HG03460 (cell line): Measurements from ENCODE around the gene CHD9.
A peak's percentile ranks its signal among the peaks of the same experiment; 100 is the strongest.
"Not testable (repeated sequence)": the region's sequence is repeated elsewhere in the genome, so short reads cannot be mapped to it uniquely, and the experiment has no call there.

Experiments used
- ATAC-seq: cut with Tn5 transposase; IDR thresholded peaks from one replicate; pipeline ENCODE4 v1.9.1; 2021; ENCODE audit not compliant: unreplicated experiment

The CHD9 gene, protein sequence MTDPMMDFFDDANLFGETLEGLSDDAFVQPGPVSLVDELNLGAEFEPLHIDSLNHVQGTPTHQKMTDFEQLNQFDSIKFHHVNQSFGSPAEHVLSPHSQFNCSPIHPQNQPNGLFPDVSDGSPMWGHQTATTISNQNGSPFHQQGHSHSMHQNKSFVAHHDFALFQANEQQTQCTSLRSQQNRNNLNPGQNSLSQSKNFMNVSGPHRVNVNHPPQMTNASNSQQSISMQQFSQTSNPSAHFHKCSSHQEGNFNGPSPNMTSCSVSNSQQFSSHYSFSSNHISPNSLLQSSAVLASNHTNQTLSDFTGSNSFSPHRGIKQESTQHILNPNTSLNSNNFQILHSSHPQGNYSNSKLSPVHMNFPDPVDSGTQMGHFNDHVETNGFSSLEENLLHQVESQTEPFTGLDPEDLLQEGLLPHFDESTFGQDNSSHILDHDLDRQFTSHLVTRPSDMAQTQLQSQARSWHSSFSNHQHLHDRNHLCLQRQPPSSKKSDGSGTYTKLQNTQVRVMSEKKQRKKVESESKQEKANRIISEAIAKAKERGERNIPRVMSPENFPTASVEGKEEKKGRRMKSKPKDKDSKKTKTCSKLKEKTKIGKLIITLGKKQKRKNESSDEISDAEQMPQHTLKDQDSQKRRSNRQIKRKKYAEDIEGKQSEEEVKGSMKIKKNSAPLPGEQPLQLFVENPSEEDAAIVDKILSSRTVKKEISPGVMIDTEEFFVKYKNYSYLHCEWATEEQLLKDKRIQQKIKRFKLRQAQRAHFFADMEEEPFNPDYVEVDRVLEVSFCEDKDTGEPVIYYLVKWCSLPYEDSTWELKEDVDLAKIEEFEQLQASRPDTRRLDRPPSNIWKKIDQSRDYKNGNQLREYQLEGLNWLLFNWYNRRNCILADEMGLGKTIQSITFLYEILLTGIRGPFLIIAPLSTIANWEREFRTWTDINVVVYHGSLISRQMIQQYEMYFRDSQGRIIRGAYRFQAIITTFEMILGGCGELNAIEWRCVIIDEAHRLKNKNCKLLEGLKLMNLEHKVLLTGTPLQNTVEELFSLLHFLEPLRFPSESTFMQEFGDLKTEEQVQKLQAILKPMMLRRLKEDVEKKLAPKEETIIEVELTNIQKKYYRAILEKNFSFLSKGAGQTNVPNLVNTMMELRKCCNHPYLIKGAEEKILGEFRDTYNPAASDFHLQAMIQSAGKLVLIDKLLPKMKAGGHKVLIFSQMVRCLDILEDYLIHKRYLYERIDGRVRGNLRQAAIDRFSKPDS (N-terminal part only)

DNA sequence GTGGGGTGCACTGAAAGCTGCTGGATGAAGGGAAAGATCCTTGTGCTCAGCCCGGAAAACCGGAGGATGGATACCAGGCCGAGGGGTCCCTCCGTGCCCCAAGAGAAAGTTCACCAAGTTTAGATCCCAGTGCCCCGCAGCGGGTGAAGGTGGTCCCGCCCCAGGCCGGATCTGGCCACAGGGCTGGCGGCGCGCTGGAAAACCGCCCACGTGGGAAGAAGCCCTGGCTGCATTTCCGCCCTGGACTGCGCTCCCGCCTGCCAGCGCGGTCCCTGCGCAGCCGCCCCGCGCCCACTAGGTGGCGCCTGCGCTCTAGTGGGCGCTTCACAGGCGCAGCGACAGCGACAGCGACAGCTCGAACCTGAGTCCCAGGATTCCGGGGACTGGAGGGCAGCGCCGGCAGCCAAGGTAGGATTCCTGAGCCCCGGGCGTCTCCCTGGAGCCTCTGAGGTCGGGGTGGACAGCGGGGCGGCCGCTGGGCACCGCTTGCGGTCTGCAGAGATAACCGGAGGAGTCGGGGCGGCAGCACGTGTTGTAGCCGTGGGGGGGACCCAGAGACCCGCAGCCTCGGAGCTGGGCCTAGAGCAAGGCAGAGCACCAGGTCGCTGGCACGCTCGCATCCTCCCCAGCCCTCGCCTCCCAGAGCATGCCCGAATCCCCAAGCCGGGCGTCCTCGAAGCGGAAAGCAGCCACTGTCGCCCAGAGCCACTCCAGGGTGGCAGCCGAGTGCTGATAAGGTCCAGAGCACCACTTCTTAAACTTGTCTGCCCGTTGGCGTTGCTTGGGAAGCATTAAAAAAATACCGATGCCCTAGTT lies at the start of gene CHD9:
Gene CHD9 (plus strand): TSS at position 322 of the 816 bp plus-strand sequence. CDS start 101,099 bp downstream, outside the sequence.
- ATAC-seq = peak; percentile 70

DNA sequence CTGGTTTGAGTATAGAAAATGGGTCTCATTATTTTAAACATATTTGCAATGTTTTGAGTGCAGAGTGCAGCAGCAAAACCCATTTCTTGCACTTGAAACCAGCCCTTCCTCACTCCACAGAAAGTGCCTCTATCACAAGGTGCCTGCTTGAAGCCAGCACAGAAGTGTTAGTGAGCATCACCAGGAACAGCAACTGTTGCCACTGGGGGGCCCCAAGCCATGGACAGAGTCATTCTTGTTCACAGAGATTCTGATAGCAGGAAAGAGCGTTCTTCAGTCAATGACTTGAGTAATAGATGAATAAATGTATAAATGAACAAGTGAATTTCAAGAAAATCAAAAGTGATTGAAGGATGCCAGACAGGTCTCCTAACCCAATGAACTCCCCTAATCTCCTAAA lies 47.7 kb upstream of the CHD9 start:
- ATAC-seq = no peak

DNA sequence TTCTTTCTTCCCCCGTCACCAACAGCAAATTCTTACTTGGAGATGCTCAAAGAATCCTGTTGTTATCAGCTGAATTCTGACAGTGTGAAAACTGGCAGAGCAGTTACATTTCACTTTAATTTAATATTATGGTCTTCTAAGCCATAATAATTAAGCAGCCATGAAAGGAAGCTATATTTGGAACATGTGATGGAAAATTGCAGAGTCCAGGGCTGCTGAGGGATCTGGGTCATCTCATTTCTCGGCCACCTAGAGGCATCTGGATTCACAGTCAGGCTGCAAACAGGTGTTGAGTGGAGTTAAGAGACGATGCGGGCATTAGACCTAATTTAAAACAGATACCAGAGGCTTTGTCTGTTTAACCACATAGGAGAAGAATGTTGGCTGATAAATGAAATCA lies 40.5 kb upstream of the CHD9 start:
- no peak for ATAC-seq

DNA sequence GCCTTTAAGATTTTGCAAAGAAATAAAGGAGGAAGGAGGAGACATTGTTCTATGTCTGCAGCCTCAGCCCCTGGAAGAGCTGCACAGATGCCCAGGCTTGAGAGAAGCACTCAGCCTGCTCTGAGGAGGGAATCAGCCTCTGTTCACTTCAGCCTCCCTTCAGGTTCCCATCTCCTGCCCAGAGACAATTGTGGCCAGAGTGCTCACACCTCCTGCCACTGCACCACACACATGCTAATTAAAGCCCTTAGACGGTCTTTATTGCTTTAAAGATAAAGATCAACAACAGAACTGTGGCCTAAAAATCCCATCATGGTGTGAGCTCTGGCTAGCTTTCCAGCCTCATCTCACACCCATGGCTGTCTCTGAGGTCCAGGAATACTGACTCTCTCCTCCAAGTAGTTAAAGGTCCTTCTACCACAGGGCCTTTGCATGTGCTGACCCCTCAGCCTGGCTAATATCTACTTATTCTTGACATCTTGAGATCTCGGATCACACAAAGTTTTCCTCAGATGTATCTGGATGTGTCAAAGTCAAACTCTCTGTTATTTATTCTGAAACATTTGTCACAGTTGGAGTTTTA lies 35.9 kb upstream of the CHD9 start:
- no peak for ATAC-seq

DNA sequence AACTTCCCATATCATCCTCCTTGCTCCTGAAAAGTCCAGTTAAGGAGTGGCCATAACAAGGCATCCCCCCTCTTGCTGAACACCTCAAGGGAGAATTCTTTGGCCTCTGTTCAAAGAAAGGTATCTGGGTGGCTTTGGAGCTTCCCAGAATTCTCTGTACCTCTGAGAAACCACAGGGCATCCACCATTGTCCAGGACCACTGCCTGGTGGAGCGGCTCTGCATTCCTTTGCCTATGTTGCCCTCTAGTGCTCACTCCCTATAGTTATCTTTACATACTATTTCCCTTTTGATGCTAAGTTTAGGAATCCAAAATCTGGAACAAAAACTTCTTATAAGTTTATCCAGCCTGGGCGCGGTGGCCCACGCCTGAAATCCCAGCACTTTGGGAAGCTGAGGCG lies 32.4 kb upstream of the CHD9 start:
- no peak for ATAC-seq

DNA sequence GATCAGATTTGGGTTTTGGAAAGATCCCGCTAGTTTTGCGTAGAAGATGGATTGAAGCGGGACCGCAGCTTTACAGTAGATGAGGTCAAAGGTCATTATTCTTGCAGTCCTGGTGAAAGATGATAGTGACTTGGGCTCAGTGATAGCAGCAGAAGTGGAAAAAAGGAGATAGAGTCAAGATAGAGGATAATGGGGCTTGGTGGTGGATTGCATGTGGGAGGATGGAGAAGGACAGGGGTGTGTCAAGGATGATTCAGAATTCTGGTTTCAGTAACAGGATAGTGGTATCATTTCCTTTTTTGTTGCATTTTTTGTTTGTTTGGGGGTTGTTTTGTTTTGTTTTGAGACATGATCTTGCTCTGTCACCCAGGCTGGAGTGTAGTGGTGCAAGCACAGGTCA lies 30.7 kb upstream of the CHD9 start:
- no peak for ATAC-seq

DNA sequence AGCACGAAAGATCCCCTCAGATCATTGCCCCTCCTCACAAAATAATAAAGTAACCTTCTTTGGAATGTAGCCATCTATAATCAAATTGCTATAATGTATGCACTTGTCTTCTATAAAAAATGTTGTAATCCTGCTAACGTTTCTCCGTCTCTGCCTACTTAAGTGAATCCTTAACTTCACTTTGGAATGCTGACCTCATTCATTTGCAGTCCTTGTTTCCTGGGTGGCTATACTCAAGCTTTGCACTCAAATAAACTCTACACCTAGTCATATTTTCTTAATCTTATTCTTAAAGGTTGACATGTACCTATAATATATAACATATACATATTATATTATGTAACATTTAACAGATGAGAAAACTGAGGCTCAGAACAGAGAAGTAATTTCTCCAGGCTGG lies 24.8 kb upstream of the CHD9 start:
- no peak for ATAC-seq

DNA sequence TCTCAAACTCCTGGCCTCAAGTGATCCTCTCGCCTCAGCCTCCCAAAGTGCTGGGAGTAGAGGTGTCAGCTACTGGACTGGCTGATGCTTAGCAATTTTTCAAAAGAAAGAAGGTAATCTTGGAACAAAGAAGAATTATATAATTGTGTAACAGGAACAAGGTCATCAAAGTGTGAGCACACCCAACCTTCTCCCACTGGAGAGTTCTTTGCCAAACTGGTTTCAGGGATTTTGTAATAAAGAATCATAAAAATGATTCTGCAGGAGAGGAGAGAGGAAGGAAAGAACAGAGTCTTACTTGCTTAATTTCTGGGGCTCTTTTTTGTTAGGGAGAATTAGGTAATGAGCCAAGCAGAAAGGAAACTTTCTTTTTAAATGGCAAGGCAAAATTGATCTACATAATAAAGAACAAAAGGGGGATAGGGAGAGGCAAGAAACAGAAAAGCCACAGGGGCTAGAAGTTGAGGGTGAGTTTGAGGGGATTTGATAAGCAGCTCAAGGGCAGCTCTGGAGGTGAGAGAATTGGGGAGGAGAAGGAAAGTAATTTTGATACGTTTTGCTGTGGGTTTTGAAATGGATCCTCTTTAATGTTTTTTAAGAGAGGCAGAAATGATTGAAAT lies 23.4 kb upstream of the CHD9 start:
- ATAC-seq = no peak

DNA sequence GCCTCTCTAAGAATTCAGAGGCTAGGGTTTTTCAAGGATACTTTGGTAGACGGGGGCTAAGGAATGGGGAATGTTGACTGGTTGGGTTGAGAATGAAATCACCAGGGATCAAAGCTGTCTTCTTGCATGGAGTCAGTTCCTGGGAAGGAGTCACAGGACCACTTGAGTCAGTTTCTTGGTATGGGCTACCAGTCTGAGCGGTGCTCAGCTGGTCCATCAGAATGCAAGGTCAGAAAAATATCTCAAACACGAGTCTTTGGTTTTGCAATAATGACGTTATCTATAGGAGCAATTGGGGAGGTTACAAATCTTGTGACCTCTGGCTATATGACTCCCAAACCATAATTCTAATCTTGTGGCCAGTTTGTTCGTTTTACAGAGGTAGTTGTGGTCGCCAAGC lies 20.5 kb upstream of the CHD9 start:
- ATAC-seq = no peak

DNA sequence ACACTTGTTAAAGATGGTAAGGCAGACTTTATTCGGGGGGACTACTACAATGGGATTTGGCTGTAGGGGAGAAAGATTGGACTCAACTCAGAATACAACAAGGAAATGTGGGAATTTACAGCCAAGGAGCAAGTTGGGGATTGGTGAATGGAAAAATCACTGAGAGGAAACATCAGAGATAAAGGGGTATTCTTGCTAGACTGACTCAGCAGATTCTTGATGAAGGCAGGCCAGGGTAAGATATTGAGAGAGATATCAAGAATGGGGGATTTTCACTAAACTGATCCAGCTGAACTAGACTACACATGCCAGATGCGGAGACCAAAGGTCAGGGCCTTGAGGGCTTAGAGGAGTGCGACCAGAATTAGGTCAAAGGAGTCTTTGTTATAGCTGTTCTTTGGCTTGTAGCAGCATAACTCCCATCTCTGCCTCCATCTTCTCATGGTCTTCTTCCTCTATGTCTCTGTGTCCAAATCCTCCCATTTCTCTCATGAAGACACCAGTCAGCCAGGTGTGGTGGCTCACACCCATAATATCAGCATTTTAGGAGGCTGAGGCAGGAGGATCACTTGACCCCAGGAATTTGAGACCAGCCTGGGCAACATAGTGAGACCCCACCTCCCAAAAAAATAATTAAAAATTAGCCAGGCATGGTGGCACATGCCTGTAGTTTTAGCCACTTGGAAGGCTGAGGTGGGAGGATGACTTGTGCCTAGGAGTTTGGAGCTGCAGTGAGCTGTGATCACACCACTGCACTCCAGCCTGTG lies 19.4 kb upstream of the CHD9 start:
- ATAC-seq = no peak

DNA sequence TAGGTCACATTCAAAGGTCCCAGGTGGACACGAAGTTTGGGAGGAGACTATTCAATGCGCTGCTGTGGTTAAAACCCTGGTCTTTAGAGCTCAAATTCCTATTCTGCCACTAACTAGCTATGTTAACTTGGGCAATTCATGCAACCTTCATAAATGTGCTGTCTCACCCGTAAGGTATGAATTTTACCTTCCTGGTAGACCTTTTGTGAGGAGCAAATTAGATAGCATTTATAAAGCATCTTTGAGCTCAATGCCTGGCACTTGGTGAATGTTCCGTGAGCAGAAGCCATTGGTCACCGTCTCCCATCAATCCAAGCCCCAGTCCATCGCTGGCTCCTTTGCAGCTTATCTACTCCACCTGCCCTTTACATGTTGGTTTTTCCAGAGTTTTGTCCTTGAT lies 18.7 kb upstream of the CHD9 start:
- ATAC-seq = no peak

DNA sequence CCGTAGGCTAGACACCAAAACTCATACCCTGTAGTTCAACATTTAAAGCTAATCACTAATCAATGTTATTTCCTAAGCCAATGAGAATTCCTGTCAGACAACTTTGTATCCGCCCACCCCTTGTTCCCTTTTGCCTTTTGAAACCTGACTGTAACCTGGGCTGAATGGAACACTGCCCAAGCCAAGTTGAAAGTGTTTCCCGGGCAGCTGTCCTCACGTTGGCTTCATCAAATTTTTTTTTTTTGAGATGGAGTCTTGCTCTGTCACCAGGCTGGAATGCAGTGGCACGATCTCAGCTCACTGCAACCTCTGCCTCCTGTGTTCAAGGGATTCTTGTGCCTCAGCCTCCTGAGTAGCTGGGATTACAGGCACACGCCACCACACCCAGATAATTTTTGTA lies 18.1 kb upstream of the CHD9 start:
- not testable (repeated sequence) for ATAC-seq

DNA sequence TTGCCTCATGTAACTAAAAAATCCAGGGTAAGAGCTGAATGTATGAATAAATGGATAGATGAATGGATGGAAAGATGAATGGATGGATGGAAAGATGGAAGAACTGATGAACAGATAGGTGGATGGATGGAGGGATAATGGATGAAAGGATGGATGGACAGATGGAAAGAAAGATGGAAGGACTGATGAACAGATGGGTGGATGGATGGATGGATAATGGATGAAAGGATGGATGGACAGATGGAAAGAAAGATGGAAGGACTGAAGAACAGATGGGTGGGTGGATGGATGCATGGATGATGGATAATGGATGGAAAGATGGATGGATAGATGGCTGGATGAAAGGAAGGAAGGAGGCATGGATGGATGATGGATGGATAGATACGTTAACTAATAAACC lies 14.0 kb upstream of the CHD9 start:
- ATAC-seq = no peak

DNA sequence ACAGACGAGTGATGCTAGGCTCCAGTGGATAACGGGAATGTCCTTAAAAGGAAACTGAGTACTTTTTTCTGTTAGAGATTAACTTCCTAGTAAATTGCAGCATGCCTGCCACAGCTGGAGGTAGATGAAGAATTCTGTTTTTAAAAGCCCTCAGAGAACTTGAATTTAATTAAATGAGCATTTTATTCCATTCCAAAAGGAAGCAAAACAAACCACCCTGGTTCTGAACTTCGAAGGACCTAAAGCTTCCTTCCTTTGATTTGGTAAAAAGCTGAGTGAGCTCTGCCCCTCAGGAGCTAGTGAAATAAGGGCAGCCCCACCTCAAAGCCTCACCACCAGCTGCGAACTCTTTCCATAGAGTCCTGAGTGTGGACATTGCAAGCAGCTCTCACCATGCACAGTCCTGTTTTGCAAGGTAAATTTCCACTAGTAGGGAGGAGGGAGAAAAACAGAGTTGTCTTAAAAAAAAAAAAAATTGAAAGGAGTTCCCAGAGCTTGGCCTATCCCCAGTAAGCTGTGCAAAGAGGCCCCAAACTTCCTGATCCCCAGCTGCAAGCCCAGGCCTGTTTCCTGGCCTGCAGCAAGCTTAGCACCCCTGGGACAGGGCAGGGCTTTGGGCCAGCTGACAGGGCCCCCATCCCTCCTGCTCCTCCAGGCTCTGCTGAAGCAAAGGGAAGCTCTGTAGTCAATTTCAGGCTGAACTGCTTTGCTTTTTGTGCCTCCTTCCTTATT lies 13.3 kb upstream of the CHD9 start:
- no peak for ATAC-seq

DNA sequence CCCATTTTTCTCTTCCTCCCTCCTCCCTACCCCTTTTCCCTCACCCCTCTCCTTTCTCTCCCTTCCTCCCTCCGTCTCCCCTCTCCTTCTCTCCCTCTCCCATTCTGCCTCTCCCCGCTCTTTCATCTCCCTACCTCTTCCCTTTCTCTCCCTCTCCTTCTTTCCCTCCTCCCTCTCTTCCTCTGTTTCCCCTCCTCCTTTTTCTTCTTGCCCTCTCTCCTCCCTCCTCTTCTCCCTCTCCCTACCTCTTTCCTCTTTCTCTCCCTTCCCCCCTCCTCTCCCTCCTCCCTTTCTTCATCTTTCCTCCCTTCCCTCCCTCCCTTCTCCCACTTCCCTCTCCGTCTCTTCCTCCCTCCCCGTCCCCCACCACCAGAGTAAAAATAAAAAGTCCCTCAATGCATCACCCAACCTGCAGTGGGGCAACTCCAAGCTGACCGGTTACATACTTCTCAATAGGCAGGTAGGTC lies 12.5 kb upstream of the CHD9 start:
- ATAC-seq = no peak

DNA sequence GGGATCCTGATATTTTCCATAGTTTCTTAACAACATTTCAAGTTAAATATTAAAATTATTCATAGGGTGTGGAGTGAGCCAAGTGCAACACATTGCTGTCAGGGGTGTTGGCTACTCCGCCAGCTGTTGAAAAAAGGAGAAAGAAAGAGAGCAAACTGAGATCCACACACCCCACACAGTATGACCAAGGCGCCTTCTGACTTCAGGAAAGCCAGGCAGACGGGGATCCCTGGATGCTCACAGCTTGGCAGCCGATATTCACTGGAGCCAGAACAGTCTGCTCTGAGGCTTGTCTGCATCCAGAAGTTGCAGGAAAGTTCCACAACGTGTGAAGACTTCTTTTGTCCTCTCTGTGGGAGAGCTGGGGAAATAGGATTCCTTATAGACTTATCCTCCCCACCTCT lies 11.4 kb upstream of the CHD9 start:
- no peak for ATAC-seq

DNA sequence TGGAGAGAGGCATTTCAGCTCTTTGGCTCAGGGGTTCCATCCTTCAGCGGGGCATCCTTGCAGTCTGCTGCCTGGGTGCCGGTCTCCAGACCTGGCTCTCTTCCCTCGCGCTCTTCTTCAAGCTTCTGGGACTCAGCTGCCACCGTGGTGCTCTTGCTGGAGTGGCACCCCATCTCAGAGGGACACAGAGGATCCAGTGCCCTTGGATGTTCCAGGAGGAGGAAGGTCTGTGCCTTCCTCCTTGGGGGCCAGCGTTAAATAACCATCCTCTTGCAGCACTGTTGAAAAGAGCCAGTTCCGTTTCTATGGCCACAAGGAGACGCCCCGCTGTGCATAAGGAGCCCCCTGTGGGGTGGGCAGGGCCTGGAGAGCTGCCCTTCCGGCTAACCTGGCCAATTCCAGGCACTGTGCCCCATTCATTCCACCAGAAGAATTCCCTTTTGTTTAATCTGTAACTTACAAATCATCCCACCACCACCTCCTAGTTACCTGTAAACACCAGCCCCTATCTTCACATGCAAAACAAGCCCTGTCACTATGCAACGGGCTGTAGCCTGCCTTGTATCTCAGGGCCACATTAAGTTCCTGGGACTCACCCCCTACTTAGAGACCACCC lies 10.7 kb upstream of the CHD9 start:
- no peak for ATAC-seq
